ENCODE data around the gene ADM.

DNA sequence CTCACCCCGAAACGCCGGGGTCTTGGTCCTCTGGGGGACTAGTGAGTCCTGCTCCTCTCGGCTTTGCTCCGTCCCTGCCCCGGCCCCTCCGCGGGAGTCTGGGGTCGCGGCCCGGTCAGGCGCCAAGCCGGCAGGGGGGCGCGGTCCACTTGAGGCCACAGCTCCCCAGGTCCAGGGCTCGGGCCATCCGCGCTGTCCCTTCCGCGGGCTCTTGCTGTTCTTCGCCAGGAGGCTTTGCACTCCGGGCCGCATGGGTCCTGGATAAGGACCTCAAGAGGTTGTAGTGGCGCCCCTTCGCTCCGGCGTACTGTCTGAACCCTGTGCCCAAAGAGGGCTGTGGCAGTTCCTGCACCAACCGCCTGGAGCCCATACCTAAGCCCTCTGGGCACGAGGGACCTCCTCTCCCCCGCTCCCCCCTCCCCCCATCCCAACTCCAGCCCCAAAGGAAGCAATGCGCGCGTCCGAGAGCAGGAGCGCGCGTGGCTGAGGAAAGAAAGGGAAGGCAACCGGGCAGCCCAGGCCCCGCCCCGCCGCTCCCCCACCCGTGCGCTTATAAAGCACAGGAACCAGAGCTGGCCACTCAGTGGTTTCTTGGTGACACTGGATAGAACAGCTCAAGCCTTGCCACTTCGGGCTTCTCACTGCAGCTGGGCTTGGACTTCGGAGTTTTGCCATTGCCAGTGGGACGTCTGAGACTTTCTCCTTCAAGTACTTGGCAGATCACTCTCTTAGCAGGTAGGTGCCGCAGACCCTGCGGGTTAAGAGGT lies at the start of gene ADM:
- TF ChIP-seq, protein P1, sequence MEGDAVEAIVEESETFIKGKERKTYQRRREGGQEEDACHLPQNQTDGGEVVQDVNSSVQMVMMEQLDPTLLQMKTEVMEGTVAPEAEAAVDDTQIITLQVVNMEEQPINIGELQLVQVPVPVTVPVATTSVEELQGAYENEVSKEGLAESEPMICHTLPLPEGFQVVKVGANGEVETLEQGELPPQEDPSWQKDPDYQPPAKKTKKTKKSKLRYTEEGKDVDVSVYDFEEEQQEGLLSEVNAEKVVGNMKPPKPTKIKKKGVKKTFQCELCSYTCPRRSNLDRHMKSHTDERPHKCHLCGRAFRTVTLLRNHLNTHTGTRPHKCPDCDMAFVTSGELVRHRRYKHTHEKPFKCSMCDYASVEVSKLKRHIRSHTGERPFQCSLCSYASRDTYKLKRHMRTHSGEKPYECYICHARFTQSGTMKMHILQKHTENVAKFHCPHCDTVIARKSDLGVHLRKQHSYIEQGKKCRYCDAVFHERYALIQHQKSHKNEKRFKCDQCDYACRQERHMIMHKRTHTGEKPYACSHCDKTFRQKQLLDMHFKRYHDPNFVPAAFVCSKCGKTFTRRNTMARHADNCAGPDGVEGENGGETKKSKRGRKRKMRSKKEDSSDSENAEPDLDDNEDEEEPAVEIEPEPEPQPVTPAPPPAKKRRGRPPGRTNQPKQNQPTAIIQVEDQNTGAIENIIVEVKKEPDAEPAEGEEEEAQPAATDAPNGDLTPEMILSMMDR (conservative IDR thresholded peaks at IDR 0.05; ENCODE audit: low read depth, low read length) = peak; percentile 79
- TF ChIP-seq EZH2 (IDR thresholded peaks at IDR 0.05; ENCODE audit: low read length, unreplicated experiment) = no peak
- TF ChIP-seq EZH2phosphoT487 (IDR thresholded peaks at IDR 0.05; ENCODE audit: borderline replicate concordance, low read length) = no peak
